ENCODE data around the gene PLEKHA6.

Gene PLEKHA6

DNA sequence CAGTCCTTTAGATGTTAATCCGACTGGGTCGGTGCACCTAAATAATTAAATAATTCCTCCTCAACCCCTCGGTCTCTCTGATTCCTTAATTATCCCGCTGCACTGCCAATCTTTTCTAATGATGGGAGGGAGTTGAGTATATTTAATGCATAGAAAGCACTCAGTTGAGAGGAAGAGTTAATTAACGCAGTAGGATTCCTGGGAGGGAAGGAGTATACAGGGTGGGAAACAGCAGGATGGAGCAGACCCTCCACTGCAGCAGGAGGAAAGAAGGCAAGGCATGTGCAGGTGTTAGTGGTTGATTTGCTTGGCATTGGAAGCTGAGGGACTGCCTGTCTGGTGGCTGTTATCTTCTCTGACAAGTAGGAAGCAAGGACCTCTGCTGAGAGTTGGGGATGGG lies 183.7 kb downstream of the PLEKHA6 start:
- DNase-seq, result no peak

DNA sequence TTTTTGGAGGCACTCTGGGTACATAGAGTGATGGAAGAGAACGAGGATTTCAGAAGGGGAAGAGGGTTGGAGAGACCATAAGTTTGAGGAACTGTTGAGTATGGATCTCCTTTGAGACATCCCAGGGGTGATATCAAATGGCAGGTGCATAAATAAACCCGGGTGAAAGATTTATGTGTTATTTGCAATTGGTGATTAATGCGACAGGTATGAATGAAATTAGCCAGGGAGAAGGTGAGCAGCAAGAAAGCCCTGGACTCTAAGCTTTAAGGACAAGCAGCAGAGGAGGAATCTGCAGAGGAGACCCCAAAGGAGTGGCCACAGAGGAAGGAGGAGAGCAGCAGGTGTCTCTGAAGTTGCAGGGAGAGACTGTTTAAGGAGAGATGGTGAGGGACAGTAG lies 184.8 kb downstream of the PLEKHA6 start:
- no peak for DNase-seq

DNA sequence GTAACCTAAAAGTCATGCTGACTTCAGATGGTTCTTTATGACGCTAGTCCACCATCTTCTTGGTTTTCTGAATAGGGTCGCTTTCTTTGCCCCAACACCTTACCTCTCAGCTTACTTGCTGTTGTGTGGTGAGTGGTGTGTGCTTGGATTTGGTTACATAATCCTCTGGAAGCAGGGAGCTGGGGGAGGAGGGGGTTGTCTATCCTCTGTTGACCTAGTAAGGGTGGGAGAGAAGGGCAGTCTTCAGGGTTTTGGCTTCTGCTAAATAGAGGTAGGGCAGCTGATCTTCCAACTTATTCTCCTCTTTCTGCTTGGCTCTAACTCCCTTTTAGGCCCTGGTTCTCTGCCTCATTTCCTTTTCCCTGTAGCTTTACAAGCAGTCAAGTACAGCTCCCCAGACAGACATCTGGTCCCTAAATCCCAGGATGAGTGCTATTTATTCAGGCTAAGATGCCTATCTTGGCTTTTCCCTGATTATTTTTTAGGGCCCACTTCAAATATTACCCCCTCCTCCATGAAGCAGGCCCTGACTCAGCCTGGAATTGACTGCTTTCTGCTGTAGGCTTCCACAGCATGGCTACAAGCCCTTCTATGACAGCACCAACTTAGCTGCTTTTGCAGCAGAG lies 187.2 kb downstream of the PLEKHA6 start:
- DNase-seq, result no peak

DNA sequence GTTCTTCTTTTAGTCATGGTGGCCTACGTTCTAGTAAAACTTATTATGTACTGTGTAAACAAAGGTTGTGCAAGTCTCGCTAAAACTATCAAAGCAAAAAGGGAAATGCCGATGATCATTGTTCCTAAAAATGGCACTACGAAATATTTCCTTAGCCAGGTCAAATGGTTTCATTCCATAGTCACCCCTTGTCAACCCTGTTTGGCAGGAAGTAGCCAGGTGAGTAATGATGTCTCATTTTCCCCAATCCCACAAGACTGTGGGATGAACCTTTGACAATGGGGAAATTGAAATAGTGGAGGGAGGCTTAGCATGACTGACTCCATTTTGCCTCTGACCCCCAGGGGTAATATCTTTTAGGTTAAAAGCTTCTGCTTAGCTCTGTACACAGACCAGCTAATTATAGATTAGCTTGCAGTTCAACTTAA lies 188.0 kb downstream of the PLEKHA6 start:
- DNase-seq, result no peak

DNA sequence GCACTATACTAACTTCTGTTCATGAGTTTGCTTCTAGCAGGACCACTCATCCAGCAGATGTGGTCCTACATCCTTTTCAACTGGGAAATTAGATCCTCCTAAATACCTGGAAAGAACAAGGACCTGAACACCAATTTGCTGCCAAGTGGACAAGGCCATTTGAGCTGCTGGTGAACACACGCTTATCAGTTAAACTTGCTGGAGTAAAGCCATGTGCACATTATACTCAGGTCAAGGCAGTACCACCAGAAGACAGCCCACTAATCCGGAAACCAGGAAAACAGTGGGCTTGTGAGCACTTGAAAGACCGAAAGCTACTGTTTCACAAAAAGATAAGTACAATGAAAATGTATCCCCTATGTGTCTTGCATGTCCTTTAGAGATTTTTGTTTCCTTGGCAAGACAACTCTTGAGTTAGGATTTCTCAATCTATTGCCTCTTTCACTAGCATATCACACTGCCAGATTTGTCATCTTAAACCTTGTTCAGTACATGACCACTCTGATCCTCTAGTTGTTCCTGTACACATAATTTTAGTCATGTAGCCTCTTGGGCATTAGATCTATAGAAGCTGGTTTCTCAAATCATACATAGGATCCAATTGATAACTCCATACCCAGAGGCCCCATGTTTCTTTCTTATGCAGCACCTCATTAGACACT lies 189.1 kb downstream of the PLEKHA6 start:
- no peak for DNase-seq

DNA sequence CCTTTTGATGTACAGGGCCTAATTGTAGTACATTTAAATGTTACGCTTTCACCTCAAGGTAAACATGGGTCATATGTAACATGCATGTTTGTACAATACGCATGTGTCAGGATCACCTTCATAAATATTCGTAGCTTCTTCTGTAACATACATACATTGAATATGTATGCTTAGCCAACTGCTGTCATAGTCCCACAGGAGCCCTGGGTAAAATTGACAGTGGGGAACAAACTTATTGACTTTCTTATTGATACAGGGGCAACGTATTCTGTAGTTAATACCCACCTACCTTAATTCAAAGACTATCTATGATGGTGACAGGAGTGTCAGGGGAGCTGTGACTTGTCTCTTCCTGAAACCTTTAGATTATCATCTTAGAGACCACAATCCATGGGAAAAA lies 189.9 kb downstream of the PLEKHA6 start:
- no peak for DNase-seq

Measured in hematopoietic multipotent progenitor cell treated with erythropoietin and hydrocortisone succinate and interleukin-3 and kit ligand, for 8 days (in vitro differentiated cells).